Measurements from ENCODE around the gene DEXI.
A peak's percentile ranks its signal among the peaks of the same experiment; 100 is the strongest.
"Not testable (repeated sequence)": the region's sequence is repeated elsewhere in the genome, so short reads cannot be mapped to it uniquely, and the experiment has no call there.

DEXI gene

GRCh38 chr16:10947211-10947787 lies 5.0 kb upstream of the DEXI start:
- DNase-seq, result no peak
- in situ Hi-C loops (cut with HindIII; ENCODE audit: low pct_ligation_motif_present, low pct_unique_long_range_greater_than_20kb, low sequenced_read_pairs), result loop anchor here (25.0 kb wide), 1 partner anchor 210 kb away; the partner anchor contains the start of gene NUBP1

GRCh38 chr16:10946308-10946707 lies 4.0 kb upstream of the DEXI start:
- in situ Hi-C loops (cut with HindIII; ENCODE audit: low pct_ligation_motif_present, low pct_unique_long_range_greater_than_20kb, low sequenced_read_pairs), result loop anchor here (25.0 kb wide), 1 partner anchor 209 kb away; the partner anchor contains the start of gene NUBP1
- DNase-seq, result no peak

- in situ Hi-C loops (cut with HindIII; ENCODE audit: low pct_ligation_motif_present, low pct_unique_long_range_greater_than_20kb, low sequenced_read_pairs), result loop anchor here (25.0 kb wide), 1 partner anchor 208 kb away; the partner anchor contains the start of gene NUBP1
- DNase-seq, result no peak
These were observed 3.0 kb upstream of the DEXI start for GRCh38 chr16:10945065-10945787.

DNA sequence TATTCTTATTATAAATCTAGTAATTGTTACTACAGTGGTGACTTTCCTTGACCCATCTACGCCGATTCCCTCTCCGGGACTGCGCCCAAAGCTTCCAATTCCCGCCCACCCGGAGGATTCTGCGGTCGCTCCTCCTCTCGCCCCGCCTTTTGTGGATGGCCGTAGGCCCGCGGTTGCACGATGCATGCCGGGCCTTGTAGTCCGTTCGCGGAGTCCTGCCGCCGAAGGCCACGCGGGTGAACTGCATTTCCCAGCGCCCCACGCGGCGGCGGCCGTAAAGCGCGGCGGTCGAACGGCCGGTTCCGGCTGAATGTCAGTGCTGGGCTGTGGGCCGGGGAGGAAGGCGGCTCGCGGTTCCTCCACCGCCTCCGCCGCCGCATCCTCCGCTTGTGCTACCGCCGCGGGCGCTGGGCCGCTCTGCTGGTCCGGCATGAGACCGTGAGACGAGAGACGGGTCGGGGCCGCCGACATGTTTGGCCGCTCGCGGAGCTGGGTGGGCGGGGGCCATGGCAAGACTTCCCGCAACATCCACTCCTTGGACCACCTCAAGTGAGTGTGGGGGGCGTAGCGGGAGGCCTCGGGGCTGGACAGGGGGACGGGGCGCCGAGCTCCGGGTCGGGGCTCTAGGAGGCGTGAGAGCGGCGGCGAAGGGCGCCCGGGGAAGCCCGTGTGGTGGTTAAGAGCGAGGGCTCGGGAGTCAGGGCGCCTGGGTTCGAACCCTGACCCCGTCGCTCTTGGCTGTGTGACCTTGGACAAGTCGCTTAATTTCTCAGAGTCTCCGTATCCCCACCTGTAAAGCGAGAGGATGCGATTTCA lies 2.2 kb upstream of the DEXI start, which contains the start of gene CLEC16A:
Gene CLEC16A, plus strand, starts transcription at position 316 of the 816 bp plus-strand sequence. Its CDS starts 154 bp downstream, at position 470.
- peak; percentile 99 for DNase-seq
- in situ Hi-C loops (cut with HindIII; ENCODE audit: low pct_ligation_motif_present, low pct_unique_long_range_greater_than_20kb, low sequenced_read_pairs), result loop anchor here (25.0 kb wide), 1 partner anchor 207 kb away; the partner anchor contains the start of gene NUBP1

DNA sequence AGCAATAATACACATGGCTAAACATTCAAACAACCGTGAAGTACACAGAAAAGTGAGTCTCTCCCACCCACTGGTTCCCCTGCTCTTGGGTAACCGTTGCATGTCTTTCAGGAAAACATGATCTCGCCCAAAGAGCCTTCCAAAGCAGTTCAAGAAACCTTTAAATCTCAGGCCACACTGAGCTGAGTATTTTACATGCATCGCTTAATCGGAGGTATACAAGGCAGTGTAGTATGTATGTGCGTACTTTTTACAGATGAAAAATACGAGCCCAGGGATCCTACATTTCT lies 741 bp upstream of the DEXI start:
- in situ Hi-C loops (cut with HindIII; ENCODE audit: low pct_ligation_motif_present, low pct_unique_long_range_greater_than_20kb, low sequenced_read_pairs), result loop anchor here (25.0 kb wide), 1 partner anchor 206 kb away; the partner anchor contains the start of gene NUBP1
- DNase-seq, result peak; percentile 12

GRCh38 chr16:10941935-10942351 lies 325 bp downstream of the DEXI start:
- in situ Hi-C loops (cut with HindIII; ENCODE audit: low pct_ligation_motif_present, low pct_unique_long_range_greater_than_20kb, low sequenced_read_pairs), result loop anchor here (25.0 kb wide), 1 partner anchor 205 kb away; the partner anchor contains the start of gene NUBP1

GRCh38 chr16:10941127-10941933 lies 938 bp downstream of the DEXI start:
- in situ Hi-C loops (cut with HindIII; ENCODE audit: low pct_ligation_motif_present, low pct_unique_long_range_greater_than_20kb, low sequenced_read_pairs), result loop anchor here (25.0 kb wide), 1 partner anchor 204 kb away; the partner anchor contains the start of gene NUBP1
- DNase-seq, result peak; percentile 21

More at GRCh38 chr16:10941935-10942351, 325 bp downstream of the DEXI start:
- DNase-seq, result not testable (repeated sequence)

- in situ Hi-C loops (cut with HindIII; ENCODE audit: low pct_ligation_motif_present, low pct_unique_long_range_greater_than_20kb, low sequenced_read_pairs), result loop anchor here (25.0 kb wide), 1 partner anchor 203 kb away; the partner anchor contains the start of gene NUBP1
These were observed 1.7 kb downstream of the DEXI start for GRCh38 chr16:10940501-10941079.

DNA sequence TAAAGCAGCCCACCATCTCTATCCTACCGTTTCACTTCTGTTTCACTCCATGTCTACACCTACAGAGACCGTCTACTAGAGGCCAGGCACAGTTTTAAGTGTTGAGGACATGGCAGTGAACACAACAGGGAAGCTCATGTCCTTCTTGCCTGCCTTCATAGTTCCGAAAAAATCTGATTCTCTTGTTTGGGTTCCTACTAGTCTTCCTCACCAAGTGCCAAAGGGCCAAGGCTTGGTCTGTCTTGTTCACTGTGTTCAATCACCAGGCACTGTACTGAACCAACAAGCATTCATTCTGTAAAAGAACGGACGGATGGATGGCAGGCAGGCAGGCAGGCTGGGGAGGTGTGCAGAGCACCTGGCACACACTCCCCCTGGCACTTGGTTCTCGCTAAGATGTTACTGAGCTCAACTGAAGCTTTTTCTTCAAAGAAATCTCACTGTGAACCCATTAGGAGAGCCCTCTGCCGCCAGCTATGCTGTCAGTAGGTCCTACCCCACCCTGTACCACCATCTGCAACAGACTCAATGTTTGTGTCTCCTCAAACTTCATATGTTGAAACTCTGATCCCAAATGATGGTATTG lies 2.5 kb downstream of the DEXI start:
- DNase-seq, result no peak
- in situ Hi-C loops (cut with HindIII; ENCODE audit: low pct_ligation_motif_present, low pct_unique_long_range_greater_than_20kb, low sequenced_read_pairs), result loop anchor here (25.0 kb wide), 1 partner anchor 202 kb away; the partner anchor contains the start of gene NUBP1

More at GRCh38 chr16:10940501-10941079, 1.7 kb downstream of the DEXI start:
- no peak for DNase-seq

GRCh38 chr16:10938796-10939648 lies 3.2 kb downstream of the DEXI start:
- in situ Hi-C loops (cut with HindIII; ENCODE audit: low pct_ligation_motif_present, low pct_unique_long_range_greater_than_20kb, low sequenced_read_pairs), result loop anchor here (25.0 kb wide), 1 partner anchor 202 kb away; the partner anchor contains the start of gene NUBP1
- DNase-seq, result no peak

DNA sequence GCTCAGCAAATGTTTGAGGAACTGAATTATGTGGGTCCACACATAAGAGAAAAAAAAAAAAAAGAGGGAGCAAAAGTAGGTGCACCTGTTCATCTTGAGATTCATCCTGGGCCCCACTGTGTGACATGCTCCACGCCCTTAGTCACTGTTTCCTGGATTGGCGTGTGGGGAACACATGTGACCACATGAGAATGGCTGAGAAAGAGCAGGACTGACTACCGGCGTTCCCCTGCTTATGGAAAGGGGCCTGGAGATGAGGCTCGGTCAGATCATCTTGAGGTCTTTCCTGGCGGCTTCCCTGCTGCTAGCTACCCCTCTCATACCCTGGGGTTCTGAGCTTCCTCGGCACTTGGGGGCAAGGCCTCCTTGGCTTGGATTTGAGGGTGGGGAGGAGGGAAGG lies 3.9 kb downstream of the DEXI start:
- no peak for DNase-seq
- in situ Hi-C loops (cut with HindIII; ENCODE audit: low pct_ligation_motif_present, low pct_unique_long_range_greater_than_20kb, low sequenced_read_pairs), result loop anchor here (25.0 kb wide), 1 partner anchor 201 kb away; the partner anchor contains the start of gene NUBP1

- no peak for DNase-seq
These were observed 5.0 kb downstream of the DEXI start for GRCh38 chr16:10937068-10937859.

GRCh38 chr16:10936272-10936984 lies 5.8 kb downstream of the DEXI start:
- DNase-seq, result no peak
- in situ Hi-C loops (cut with HindIII; ENCODE audit: low pct_ligation_motif_present, low pct_unique_long_range_greater_than_20kb, low sequenced_read_pairs), result loop anchor here (25.0 kb wide), 1 partner anchor 199 kb away; the partner anchor contains the start of gene NUBP1

More at GRCh38 chr16:10937068-10937859, 5.0 kb downstream of the DEXI start:
- in situ Hi-C loops (cut with HindIII; ENCODE audit: low pct_ligation_motif_present, low pct_unique_long_range_greater_than_20kb, low sequenced_read_pairs), result loop anchor here (25.0 kb wide), 1 partner anchor 200 kb away; the partner anchor contains the start of gene NUBP1

GRCh38 chr16:10935226-10935915 lies 6.9 kb downstream of the DEXI start:
- in situ Hi-C loops (cut with HindIII; ENCODE audit: low pct_ligation_motif_present, low pct_unique_long_range_greater_than_20kb, low sequenced_read_pairs), result loop anchor here (25.0 kb wide), 1 partner anchor 198 kb away; the partner anchor contains the start of gene NUBP1

More at GRCh38 chr16:10935226-10935915, 6.9 kb downstream of the DEXI start:
- no peak for DNase-seq

Data from ACHN (cell line).